Karpas-422 (cell line): ENCODE data around the gene CYP1A2. TPM values are rescaled to one million over a fixed set of nuclear protein-coding genes. Genes with fewer than 3 reads are reported as not detected.

Source experiments
- DNase-seq: peaks from one replicate; pipeline ENCODE4 v3.0.0-alpha.2; 2015
- H2AFZ ChIP-seq: fragments of 200-600 bp; sonication (generic); 2 replicates; pipeline ENCODE4 v1.6.1; 2014; ENCODE audit warnings: antibody characterized with exemption, low read length, mixed read lengths
- H3K27ac ChIP-seq: fragments of 200-600 bp; sonication (generic); 2 replicates; pipeline ENCODE4 v1.5.1; 2014; ENCODE audit warnings: mild to moderate bottlenecking, low read length, moderate library complexity
- H3K27me3 ChIP-seq: fragments of 200-600 bp; sonication (generic); 2 replicates; pipeline ENCODE4 v1.6.1; 2014; ENCODE audit warnings: low read length, mixed read lengths
- H3K36me3 ChIP-seq: fragments of 200-600 bp; sonication (generic); 2 replicates; pipeline ENCODE4 v1.6.1; 2014; ENCODE audit warnings: low read length, mixed read lengths; ENCODE audit not compliant: insufficient read depth
- H3K4me1 ChIP-seq: fragments of 200-600 bp; sonication (generic); 2 replicates; pipeline ENCODE4 v1.6.1; 2014; ENCODE audit warnings: mild to moderate bottlenecking, low read length, mixed read lengths
- H3K4me2 ChIP-seq: fragments of 200-600 bp; sonication (generic); 2 replicates; pipeline ENCODE4 v1.6.1; 2014; ENCODE audit warnings: low read length, low read depth, mild to moderate bottlenecking; ENCODE audit not compliant: poor library complexity, severe bottlenecking
- H3K4me3 ChIP-seq: fragments of 200-600 bp; sonication (generic); 2 replicates; pipeline ENCODE4 v1.5.1; 2014; ENCODE audit warnings: mild to moderate bottlenecking, antibody characterized with exemption, low read length, mixed read lengths
- H3K79me2 ChIP-seq: fragments of 200-600 bp; sonication (generic); 2 replicates; pipeline ENCODE4 v1.6.1; 2014; ENCODE audit warnings: mild to moderate bottlenecking, low read length, mixed read lengths
- H3K9ac ChIP-seq: fragments of 200-600 bp; sonication (generic); 2 replicates; pipeline ENCODE4 v1.6.0; 2014; ENCODE audit warnings: low read length
- H3K9me2 ChIP-seq: fragments of 200-600 bp; sonication (generic), shearing (Covaris generic); replicated peaks from 2 replicates; pipeline ENCODE4 v1.6.0; 2014; ENCODE audit warnings: mild to moderate bottlenecking, low read length, moderate library complexity; ENCODE audit not compliant: insufficient read depth
- H3K9me3 ChIP-seq: fragments of 300-700, 200-600 bp; sonication (generic); 2 replicates; pipeline ENCODE4 v1.6.1; 2014; ENCODE audit warnings: low read length, mixed read lengths
- H4K20me1 ChIP-seq: fragments of 200-600 bp; sonication (generic); 2 replicates; pipeline ENCODE4 v1.6.1; 2014; ENCODE audit warnings: mild to moderate bottlenecking, antibody characterized with exemption, low read length, low read depth; ENCODE audit not compliant: insufficient read depth
- total RNA-seq: library from RNA; depleted of rRNA; stranded (reverse); fragments of >200 nt; shearing (Covaris generic); gene quantifications from 2 replicates; pipeline ENCODE4 v1.2.3, GENCODE V29; 2014; ENCODE audit warnings: low replicate concordance

Gene CYP1A2
- total RNA-seq, 1 experiment from 2014 or later, result not detected

DNA sequence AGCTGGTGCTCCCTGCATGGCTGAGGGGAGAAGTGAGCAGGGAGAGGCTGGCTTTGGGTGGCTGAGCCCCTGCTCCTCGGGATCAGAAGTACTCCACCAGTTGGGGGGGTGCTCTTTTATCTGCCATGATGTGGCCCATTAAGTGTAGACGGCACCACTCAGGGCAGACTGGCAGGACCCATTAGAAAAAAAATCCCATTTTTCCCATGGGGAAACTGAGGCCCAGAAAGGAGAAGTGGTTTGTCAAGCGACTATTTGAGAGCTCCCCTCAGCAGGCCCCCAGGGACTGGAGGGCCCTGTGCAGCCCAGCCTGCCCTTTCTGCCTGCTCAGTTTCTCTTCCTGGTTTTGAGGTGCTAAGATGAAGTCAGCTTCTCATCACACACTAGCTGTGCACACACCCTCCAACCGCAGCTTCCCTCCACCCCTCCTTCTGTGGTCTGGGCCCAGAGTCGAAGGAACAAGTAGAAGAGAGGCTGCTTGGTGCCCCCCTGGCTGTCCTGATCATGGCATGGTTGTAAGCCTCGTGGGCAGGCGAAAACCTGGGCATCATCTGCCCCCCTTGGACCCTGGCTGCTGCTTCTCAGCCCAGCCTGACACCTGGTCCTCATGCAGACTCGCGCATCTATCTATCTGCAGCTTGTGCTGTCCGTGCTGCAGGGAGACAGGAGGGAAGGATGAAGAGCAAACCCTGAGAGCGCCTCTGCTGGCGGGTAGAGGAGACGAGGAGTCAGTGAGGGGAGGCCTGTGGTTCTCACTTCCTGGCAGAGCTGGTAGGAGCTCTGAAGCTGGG lies 38.8 kb downstream of the CYP1A2 start:
- Histone ChIP-seq H3K9ac (peak overlapping the region; percentile 99), H3K9me2 (no peaks in the 10 kb centered on the region), H3K27ac (peak overlapping the region; percentile 100), H3K36me3 (peaks cover 15% of the 10 kb centered on the region), H3K9me3 (no peaks in the 10 kb centered on the region), H3K4me2 (peak overlapping the region; percentile 92), H3K79me2 (peaks cover 53% of the 10 kb centered on the region), H2AFZ (no peak overlapping the region), H3K4me1 (peaks cover 95% of the 10 kb centered on the region), H3K27me3 (no peaks in the 10 kb centered on the region), H3K4me3 (peak overlapping the region; percentile 94), H4K20me1 (no peaks in the 10 kb centered on the region; the same call in 1 of the 2 replicates)
- DNase-seq, result peak; percentile 98

DNA sequence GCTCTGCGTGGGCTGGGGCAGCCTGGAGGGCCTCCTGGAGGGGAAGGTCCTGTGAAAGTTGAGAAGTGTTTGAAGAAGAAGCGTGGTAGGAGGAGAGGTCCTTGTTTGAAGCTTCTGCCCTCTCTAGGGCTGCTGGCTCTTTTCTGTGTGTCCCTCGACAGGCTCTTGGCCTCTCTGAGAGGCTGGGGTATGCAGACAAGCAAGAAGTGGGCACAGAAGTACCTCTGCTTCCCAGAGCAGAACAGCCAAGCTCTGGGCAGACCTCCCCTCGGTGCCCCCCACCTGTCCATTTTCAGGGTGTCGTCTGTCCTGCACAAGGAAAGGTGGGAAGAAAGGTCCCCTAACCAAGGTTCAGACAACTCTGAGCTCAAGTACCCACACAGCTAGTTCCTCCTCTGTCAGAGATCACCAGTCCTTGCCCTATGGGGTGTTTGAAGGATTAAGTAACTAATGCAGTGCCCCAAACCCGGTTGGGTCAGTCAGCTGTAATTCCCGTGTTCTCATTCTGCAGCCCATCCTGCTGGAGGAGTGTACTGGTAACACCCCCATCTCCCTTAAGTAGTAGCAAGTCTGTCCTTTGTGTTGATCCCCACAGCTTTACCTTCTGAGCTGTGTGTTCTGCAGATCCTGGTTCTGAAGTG lies 39.5 kb downstream of the CYP1A2 start:
- no peaks in the 10 kb centered on the region for H3K27me3 ChIP-seq
- peak overlapping the region; percentile 66 for H3K4me3 ChIP-seq
- peak overlapping the region; percentile 99 for H3K9ac ChIP-seq
- no peaks in the 10 kb centered on the region for H3K9me3 ChIP-seq
- no peak overlapping the region for H2AFZ ChIP-seq
- peaks cover 54% of the 10 kb centered on the region for H3K79me2 ChIP-seq
- DNase-seq, result no peak
- no peaks in the 10 kb centered on the region for H3K9me2 ChIP-seq
- peak overlapping the region; percentile 92 for H3K4me2 ChIP-seq
- H4K20me1 ChIP-seq, result no peaks in the 10 kb centered on the region; the same call in 1 of the 2 replicates
- H3K27ac ChIP-seq, result peak overlapping the region; percentile 100
- peaks cover 97% of the 10 kb centered on the region for H3K4me1 ChIP-seq
- H3K36me3 ChIP-seq, result peaks cover 15% of the 10 kb centered on the region

DNA sequence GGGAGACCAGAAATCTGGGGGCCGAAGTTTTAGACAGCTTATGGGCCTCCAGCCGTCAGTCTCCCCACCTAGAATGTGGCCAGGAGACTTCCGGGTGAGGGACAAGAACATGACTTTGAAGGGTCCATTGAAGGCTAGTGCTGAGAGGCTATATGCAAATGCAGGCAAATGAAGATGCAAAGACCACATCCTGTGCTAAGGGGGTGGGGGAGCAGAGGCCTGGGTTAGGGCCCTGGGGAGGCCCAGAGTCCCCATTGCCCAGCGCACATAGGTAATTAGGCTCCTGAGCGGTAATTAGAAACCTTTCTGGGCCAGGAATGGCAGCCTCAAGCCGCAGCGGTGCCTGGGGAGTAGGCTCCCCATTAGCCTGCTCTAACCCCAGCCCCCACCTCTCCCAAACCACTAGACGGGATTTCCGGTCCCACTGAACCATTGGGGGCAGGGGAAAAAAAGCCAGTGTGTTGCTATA lies 40.1 kb downstream of the CYP1A2 start:
- no peaks in the 10 kb centered on the region for H3K27me3 ChIP-seq
- H2AFZ ChIP-seq, result no peak overlapping the region

DNA sequence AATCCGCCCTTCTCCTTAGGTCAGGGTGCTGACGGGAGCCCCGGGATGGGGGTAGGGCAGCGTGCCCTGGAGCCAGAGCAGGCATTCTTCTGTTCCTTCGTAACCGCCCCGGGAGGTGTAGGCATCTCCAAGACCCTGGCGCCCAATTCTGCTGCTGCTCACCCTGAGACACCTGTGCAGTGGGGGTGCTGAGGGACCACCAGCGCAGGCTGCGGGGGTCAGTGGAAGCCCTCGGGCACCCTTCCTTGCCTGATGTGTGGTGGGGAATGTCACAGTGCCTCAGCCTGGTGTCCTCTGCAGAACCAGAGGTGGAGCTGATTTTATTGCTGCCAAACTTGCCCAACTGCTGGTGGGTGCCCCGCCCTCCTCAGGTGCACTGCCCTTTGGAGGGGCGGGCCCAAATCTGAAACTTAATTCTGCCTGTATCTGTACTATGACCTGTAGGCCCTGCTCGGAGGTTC lies 40.6 kb downstream of the CYP1A2 start:
- H3K36me3 ChIP-seq, result peaks cover 15% of the 10 kb centered on the region
- no peak overlapping the region for H2AFZ ChIP-seq
- peaks cover 56% of the 10 kb centered on the region for H3K79me2 ChIP-seq
- H3K4me3 ChIP-seq, result peak overlapping the region; percentile 69
- H3K9me3 ChIP-seq, result no peaks in the 10 kb centered on the region
- H3K9ac ChIP-seq, result peak overlapping the region; percentile 95
- H3K4me1 ChIP-seq, result peaks cover 97% of the 10 kb centered on the region
- no peaks in the 10 kb centered on the region for H3K27me3 ChIP-seq
- peak; percentile 96 for DNase-seq
- H3K9me2 ChIP-seq, result no peaks in the 10 kb centered on the region
- H4K20me1 ChIP-seq, result no peaks in the 10 kb centered on the region; the same call in 1 of the 2 replicates
- H3K4me2 ChIP-seq, result peak overlapping the region; percentile 92
- peak overlapping the region; percentile 100 for H3K27ac ChIP-seq

More for the DNA sequence above, 40.1 kb downstream of the CYP1A2 start:
- Histone ChIP-seq H3K27ac (peak overlapping the region; percentile 100), H3K4me3 (peak overlapping the region; percentile 69), H3K79me2 (peaks cover 58% of the 10 kb centered on the region), H3K4me2 (peak overlapping the region; percentile 92), H3K9me3 (no peaks in the 10 kb centered on the region), H3K9me2 (no peaks in the 10 kb centered on the region), H3K9ac (peak overlapping the region; percentile 99), H3K36me3 (peaks cover 15% of the 10 kb centered on the region), H3K4me1 (peaks cover 97% of the 10 kb centered on the region), H4K20me1 (no peaks in the 10 kb centered on the region; the same call in 1 of the 2 replicates)
- peak; percentile 99 for DNase-seq

DNA sequence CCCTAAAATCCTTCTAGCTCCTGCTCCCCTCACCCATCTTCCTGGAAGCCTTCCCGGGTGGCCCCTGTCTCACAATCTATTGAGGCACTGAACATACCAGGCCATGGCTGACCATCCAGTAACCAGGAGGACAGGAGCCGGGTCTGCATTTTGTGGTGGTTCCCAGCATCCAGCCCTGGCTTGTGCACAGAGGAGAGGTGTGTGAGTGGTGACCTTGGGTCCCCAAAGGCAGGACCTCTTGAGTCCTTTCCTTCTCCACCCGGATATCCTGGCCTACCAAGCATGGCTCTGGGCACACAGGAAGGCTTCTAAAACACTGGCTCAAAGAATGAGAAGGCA lies 41.1 kb downstream of the CYP1A2 start:
- Histone ChIP-seq H3K9ac (peak overlapping the region; percentile 95), H3K36me3 (peaks cover 20% of the 10 kb centered on the region), H3K4me2 (peak overlapping the region; percentile 92)

DNA sequence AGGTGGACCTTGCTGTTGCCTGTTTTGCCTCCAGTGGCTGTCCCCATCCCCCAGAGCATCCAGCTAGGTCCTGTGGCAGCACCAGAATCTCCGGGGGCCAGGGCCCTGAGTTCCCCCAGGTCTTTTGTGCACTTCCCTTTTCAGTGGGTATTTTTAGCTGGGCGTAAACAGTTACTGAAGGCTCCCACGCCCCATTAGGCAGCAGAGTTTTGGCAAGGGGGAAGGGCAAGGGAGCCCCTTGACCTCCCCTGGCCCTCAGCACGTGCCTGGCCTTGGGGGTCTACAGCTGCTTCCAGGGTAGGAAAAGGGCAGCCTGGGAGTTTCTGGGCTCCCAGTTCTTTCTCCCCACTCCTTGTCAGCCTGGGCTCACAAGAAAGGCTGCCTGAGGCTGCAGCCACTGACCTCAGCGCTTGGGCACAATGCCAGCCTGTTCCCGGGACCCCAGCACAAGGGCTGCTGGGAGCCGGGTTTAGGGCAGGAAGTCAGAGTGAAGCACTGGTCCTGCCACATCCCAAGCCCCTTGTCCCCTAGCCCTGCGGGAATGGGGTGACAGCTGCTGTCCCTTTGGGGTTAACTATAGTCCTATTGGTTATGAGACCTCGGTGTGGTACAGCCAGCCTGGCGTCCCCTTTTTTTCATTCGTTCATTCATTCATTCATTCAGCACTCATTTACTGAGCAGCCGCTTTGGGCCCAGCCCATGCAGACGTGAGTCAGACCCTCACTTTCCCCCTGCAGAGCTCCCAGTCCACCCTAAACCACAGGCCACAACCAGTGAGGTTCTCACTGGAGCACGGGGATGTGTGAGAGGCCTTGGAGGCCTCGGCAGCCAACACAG lies 41.7 kb downstream of the CYP1A2 start:
- H3K4me1 ChIP-seq, result peaks cover 97% of the 10 kb centered on the region
- no peaks in the 10 kb centered on the region; the same call in 1 of the 2 replicates for H4K20me1 ChIP-seq
- H3K9me2 ChIP-seq, result no peaks in the 10 kb centered on the region
- peak overlapping the region; percentile 95 for H3K9ac ChIP-seq
- peaks cover 58% of the 10 kb centered on the region for H3K79me2 ChIP-seq
- H3K4me2 ChIP-seq, result peak overlapping the region; percentile 92
- H3K36me3 ChIP-seq, result peaks cover 23% of the 10 kb centered on the region
- no peak overlapping the region for H2AFZ ChIP-seq
- no peaks in the 10 kb centered on the region for H3K27me3 ChIP-seq
- peak; percentile 96 for DNase-seq
- no peaks in the 10 kb centered on the region for H3K9me3 ChIP-seq
- peak overlapping the region; percentile 69 for H3K4me3 ChIP-seq
- peak overlapping the region; percentile 100 for H3K27ac ChIP-seq

More for the DNA sequence above, 41.1 kb downstream of the CYP1A2 start:
- Histone ChIP-seq H4K20me1 (no peaks in the 10 kb centered on the region; the same call in 1 of the 2 replicates), H3K27ac (peak overlapping the region; percentile 100), H3K9me2 (no peaks in the 10 kb centered on the region), H3K9me3 (no peaks in the 10 kb centered on the region), H3K27me3 (no peaks in the 10 kb centered on the region), H3K4me3 (peak overlapping the region; percentile 69), H2AFZ (no peak overlapping the region), H3K79me2 (peaks cover 58% of the 10 kb centered on the region), H3K4me1 (peaks cover 97% of the 10 kb centered on the region)
- no peak for DNase-seq

DNA sequence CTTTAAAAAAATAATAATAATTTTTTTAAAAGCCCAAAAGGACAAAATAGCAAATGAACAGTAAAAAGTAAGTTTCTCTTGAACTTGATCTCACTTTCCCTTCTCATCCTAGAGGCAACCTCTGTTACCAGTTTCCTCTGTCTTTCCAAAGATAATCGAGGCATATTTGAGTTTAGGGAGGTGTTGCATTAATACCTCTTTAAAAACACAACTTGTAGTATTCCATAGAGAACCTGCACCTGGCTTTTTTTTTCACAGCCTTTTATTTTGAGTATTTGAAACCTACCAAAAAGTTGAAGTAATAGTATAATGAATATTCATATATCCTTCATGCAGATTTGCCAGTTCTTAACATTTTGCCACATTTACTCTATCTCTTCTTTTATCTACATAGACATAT lies 42.4 kb downstream of the CYP1A2 start:
- peaks cover 23% of the 10 kb centered on the region for H3K36me3 ChIP-seq
- peak overlapping the region; percentile 69 for H3K4me3 ChIP-seq
- H3K9ac ChIP-seq, result peak overlapping the region; percentile 95

More for the DNA sequence above, 42.4 kb downstream of the CYP1A2 start:
- peak; percentile 71 for DNase-seq
- Histone ChIP-seq H3K4me1 (peaks cover 96% of the 10 kb centered on the region), H3K27ac (peak overlapping the region; percentile 100), H3K9me3 (no peaks in the 10 kb centered on the region), H2AFZ (no peak overlapping the region), H3K9me2 (no peaks in the 10 kb centered on the region), H3K79me2 (peaks cover 59% of the 10 kb centered on the region), H3K27me3 (no peaks in the 10 kb centered on the region), H4K20me1 (no peaks in the 10 kb centered on the region; the same call in 1 of the 2 replicates), H3K4me2 (peak overlapping the region; percentile 92)
